ENCODE measurements around the gene CRYBG1. TPM values are rescaled to one million over a fixed set of nuclear protein-coding genes. Genes with fewer than 3 reads are reported as not detected.

Gene CRYBG1
- total RNA-seq, 1 donor: 11.9 TPM

- no peak overlapping the region for H3K4me2 ChIP-seq (ENCODE audit: insufficient read depth, low read length)
- no peak overlapping the region for H3K4me3 ChIP-seq (ENCODE audit: insufficient read depth, low read length)
- H3K36me3 ChIP-seq (ENCODE audit: insufficient read depth, low read length): no peaks in the 10 kb centered on the region
- DNase-seq (ENCODE audit: insufficient read length, low spot score, missing footprints): no peak
- no peak for TF ChIP-seq CTCF (IDR thresholded peaks at IDR 0.05; ENCODE audit: extremely low read depth, low read depth, low read length)
- H3K4me1 ChIP-seq (ENCODE audit: insufficient read depth, low read length): peaks cover 5% of the 10 kb centered on the region
- H4K20me1 ChIP-seq (ENCODE audit: insufficient read depth, low read length): no peaks in the 10 kb centered on the region
- no peak overlapping the region for H2AFZ ChIP-seq (ENCODE audit: low read length)
- no peaks in the 10 kb centered on the region for H3K9me3 ChIP-seq (ENCODE audit: low read depth, low read length)
- no peaks in the 10 kb centered on the region for H3K79me2 ChIP-seq (ENCODE audit: insufficient read depth, low read length)
- no peak overlapping the region for H3K27ac ChIP-seq (ENCODE audit: low read depth, low read length)
- no peaks in the 10 kb centered on the region for H3K27me3 ChIP-seq (ENCODE audit: insufficient read depth, low read length)
These were observed 130.5 kb downstream of the CRYBG1 start for GRCh38 chr6:106490974-106491373.

- peaks cover 2% of the 10 kb centered on the region for H3K4me1 ChIP-seq (ENCODE audit: insufficient read depth, low read length)
- no peak for TF ChIP-seq CTCF (IDR thresholded peaks at IDR 0.05; ENCODE audit: extremely low read depth, low read depth, low read length)
- no peak overlapping the region for H2AFZ ChIP-seq (ENCODE audit: low read length)
- no peaks in the 10 kb centered on the region for H3K79me2 ChIP-seq (ENCODE audit: insufficient read depth, low read length)
- H3K4me3 ChIP-seq (ENCODE audit: insufficient read depth, low read length): no peak overlapping the region
- no peak for DNase-seq (ENCODE audit: insufficient read length, low spot score, missing footprints)
- no peak overlapping the region for H3K27ac ChIP-seq (ENCODE audit: low read depth, low read length)
- no peaks in the 10 kb centered on the region for H4K20me1 ChIP-seq (ENCODE audit: insufficient read depth, low read length)
- H3K27me3 ChIP-seq (ENCODE audit: insufficient read depth, low read length): no peaks in the 10 kb centered on the region
- no peak overlapping the region for H3K4me2 ChIP-seq (ENCODE audit: insufficient read depth, low read length)
- no peaks in the 10 kb centered on the region for H3K36me3 ChIP-seq (ENCODE audit: insufficient read depth, low read length)
- no peaks in the 10 kb centered on the region for H3K9me3 ChIP-seq (ENCODE audit: low read depth, low read length)
These were observed 134.5 kb downstream of the CRYBG1 start for GRCh38 chr6:106495014-106495413.

DNA sequence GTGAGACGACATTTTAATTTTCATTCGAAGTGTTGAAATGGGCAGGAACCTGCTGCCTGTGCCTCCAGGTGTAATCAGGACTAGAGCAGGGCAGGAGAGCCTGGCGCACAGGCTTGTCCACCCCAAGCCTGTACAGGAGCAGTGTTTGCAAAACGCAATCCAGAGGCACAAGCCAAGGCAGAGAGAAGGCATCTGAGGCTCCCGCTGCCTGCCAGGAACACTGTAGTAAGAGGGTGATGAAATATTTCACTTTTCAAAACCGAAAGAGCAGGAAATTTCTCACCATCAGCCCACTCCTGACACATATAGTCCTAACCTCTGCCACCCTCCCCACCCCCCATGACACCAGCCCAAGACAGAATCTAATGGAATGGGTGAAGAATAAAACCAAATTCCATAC is 136.3 kb downstream of the CRYBG1 start:
- Histone ChIP-seq H3K79me2 (ENCODE audit: insufficient read depth, low read length) (no peaks in the 10 kb centered on the region), H4K20me1 (ENCODE audit: insufficient read depth, low read length) (no peaks in the 10 kb centered on the region), H3K4me2 (ENCODE audit: insufficient read depth, low read length) (no peak overlapping the region), H3K4me3 (ENCODE audit: insufficient read depth, low read length) (no peak overlapping the region), H3K4me1 (ENCODE audit: insufficient read depth, low read length) (peaks cover 2% of the 10 kb centered on the region), H2AFZ (ENCODE audit: low read length) (no peak overlapping the region), H3K9me3 (ENCODE audit: low read depth, low read length) (no peaks in the 10 kb centered on the region), H3K36me3 (ENCODE audit: insufficient read depth, low read length) (no peaks in the 10 kb centered on the region), H3K27ac (ENCODE audit: low read depth, low read length) (no peak overlapping the region), H3K27me3 (ENCODE audit: insufficient read depth, low read length) (no peaks in the 10 kb centered on the region)
- no peak for TF ChIP-seq CTCF (IDR thresholded peaks at IDR 0.05; ENCODE audit: extremely low read depth, low read depth, low read length)
- DNase-seq (ENCODE audit: insufficient read length, low spot score, missing footprints): no peak

GRCh38 chr6:106501960-106502371 is 141.4 kb downstream of the CRYBG1 start:
- no peaks in the 10 kb centered on the region for H3K27me3 ChIP-seq (ENCODE audit: insufficient read depth, low read length)
- H3K4me2 ChIP-seq (ENCODE audit: insufficient read depth, low read length): no peak overlapping the region
- H2AFZ ChIP-seq (ENCODE audit: low read length): no peak overlapping the region
- no peak overlapping the region for H3K4me3 ChIP-seq (ENCODE audit: insufficient read depth, low read length)
- H3K36me3 ChIP-seq (ENCODE audit: insufficient read depth, low read length): no peaks in the 10 kb centered on the region
- TF ChIP-seq CTCF (IDR thresholded peaks at IDR 0.05; ENCODE audit: extremely low read depth, low read depth, low read length): no peak
- no peak for DNase-seq (ENCODE audit: insufficient read length, low spot score, missing footprints)
- no peak overlapping the region for H3K27ac ChIP-seq (ENCODE audit: low read depth, low read length)
- no peaks in the 10 kb centered on the region for H3K79me2 ChIP-seq (ENCODE audit: insufficient read depth, low read length)
- peaks cover 3% of the 10 kb centered on the region for H3K4me1 ChIP-seq (ENCODE audit: insufficient read depth, low read length)
- H3K9me3 ChIP-seq (ENCODE audit: low read depth, low read length): no peaks in the 10 kb centered on the region
- no peaks in the 10 kb centered on the region for H4K20me1 ChIP-seq (ENCODE audit: insufficient read depth, low read length)
